Mesothelial cell of epicardium (in vitro differentiated cells): ENCODE results near the gene NEUROG2. TPM values are rescaled to one million over a fixed set of nuclear protein-coding genes. Genes with fewer than 3 reads are reported as not detected.

ENCODE experiments used
- DNase-seq, 2 experiments: peaks; one replicate each; pipeline ENCODE4 v3.0.0; 2021; ENCODE audit warnings: low spot score in 2 of 2; ENCODE audit not compliant: unreplicated experiment in 2 of 2
- H3K27ac Mint-ChIP-seq: 2 replicates; pipeline ENCODE4 v1.8.0; 2021; ENCODE audit warnings: mixed read lengths
- H3K27me3 Mint-ChIP-seq: 2 replicates; pipeline ENCODE4 v1.8.0; 2021; ENCODE audit warnings: low read depth, mixed read lengths
- H3K36me3 Mint-ChIP-seq: 2 replicates; pipeline ENCODE4 v1.8.0; 2021; ENCODE audit warnings: mixed read lengths
- H3K4me1 Mint-ChIP-seq: 2 replicates; pipeline ENCODE4 v1.8.0; 2021; ENCODE audit warnings: mixed read lengths
- H3K4me3 Mint-ChIP-seq: 2 replicates; pipeline ENCODE4 v1.8.0; 2021; ENCODE audit warnings: mild to moderate bottlenecking, moderate library complexity, mixed read lengths
- H3K9me3 Mint-ChIP-seq: 2 replicates; pipeline ENCODE4 v1.8.0; 2021; ENCODE audit warnings: mixed read lengths
- total RNA-seq: library from RNA; stranded (reverse); gene quantifications from 3 replicates; pipeline ENCODE4 v1.2.1, GENCODE V29; 2021
- TF ChIP-seq, protein P1 (sequence below): fragments of 200-600 bp; sonication (generic); IDR thresholded peaks from one replicate; pipeline ENCODE4 v1.5.0; 2021; ENCODE audit warnings: antibody characterized with exemption; ENCODE audit not compliant: unreplicated experiment

NEUROG2 gene
- not detected in 3 replicates for total RNA-seq

- Mint-ChIP-seq H3K4me3 (peak within 1 kb of the TSS; percentile 76), H3K27ac (peak within 1 kb of the TSS; percentile 11), H3K9me3 (peaks cover 2% of the 10 kb centered on the region)
Measured at GRCh38 chr4:112516066-112516470, at the start of gene NEUROG2. Gene NEUROG2, minus strand, starts transcription at chr4:112516180. Its CDS starts 705 bp downstream, at chr4:112515475.

GRCh38 chr4:112564706-112565270 is 48.8 kb upstream of the NEUROG2 start:
- no peaks in the 10 kb centered on the region for H3K27me3 Mint-ChIP-seq
- TF ChIP-seq, protein P1, sequence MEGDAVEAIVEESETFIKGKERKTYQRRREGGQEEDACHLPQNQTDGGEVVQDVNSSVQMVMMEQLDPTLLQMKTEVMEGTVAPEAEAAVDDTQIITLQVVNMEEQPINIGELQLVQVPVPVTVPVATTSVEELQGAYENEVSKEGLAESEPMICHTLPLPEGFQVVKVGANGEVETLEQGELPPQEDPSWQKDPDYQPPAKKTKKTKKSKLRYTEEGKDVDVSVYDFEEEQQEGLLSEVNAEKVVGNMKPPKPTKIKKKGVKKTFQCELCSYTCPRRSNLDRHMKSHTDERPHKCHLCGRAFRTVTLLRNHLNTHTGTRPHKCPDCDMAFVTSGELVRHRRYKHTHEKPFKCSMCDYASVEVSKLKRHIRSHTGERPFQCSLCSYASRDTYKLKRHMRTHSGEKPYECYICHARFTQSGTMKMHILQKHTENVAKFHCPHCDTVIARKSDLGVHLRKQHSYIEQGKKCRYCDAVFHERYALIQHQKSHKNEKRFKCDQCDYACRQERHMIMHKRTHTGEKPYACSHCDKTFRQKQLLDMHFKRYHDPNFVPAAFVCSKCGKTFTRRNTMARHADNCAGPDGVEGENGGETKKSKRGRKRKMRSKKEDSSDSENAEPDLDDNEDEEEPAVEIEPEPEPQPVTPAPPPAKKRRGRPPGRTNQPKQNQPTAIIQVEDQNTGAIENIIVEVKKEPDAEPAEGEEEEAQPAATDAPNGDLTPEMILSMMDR, result no peak
- H3K27ac Mint-ChIP-seq, result no peak overlapping the region
- H3K4me1 Mint-ChIP-seq, result no peaks in the 10 kb centered on the region
- H3K4me3 Mint-ChIP-seq, result no peak overlapping the region
- H3K36me3 Mint-ChIP-seq, result peaks cover 10% of the 10 kb centered on the region
- DNase-seq, result no peak
- peaks cover 7% of the 10 kb centered on the region for H3K9me3 Mint-ChIP-seq

More at GRCh38 chr4:112516066-112516470, at the start of gene NEUROG2:
- H3K36me3 Mint-ChIP-seq, result no peaks in the 10 kb centered on the region
- H3K27me3 Mint-ChIP-seq, result peaks cover 97% of the 10 kb centered on the region
- TF ChIP-seq, protein P1, result no peak
- DNase-seq, result no peak
- peaks cover 30% of the 10 kb centered on the region for H3K4me1 Mint-ChIP-seq

- peaks cover 10% of the 10 kb centered on the region for H3K36me3 Mint-ChIP-seq
- no peaks in the 10 kb centered on the region for H3K27me3 Mint-ChIP-seq
- H3K9me3 Mint-ChIP-seq, result peaks cover 7% of the 10 kb centered on the region
- TF ChIP-seq, protein P1, result no peak
- H3K27ac Mint-ChIP-seq, result no peak overlapping the region
- no peak for DNase-seq
- H3K4me1 Mint-ChIP-seq, result no peaks in the 10 kb centered on the region
- H3K4me3 Mint-ChIP-seq, result no peak overlapping the region
Measured at GRCh38 chr4:112563431-112564200, 47.6 kb upstream of the NEUROG2 start.

DNA sequence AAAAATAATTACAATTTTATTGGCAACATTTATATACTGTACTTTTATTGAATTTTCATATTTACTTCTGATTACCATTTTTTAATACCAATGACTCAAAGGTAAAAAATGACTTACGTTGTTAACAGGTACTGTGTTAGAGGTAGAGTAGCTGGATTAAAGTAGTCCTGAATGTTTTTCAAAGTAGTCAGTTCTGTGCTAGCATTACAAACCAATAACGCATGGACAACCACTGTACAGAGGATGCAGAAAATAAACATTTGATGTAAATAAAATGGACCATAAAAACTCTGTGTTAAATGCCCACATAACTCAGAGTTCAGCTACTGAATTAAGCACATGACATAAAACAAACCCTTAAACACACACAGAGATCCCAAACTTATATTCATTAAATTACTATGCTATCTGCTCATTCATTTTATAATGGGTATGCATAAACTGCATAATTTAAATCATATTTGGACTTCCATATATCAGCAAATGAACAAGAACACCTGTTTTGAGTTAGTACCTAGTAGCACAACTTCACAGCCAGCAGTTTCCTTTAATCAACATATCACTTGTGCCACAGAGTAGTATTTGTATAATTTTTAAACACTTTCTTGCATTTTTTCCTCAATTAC is 46.4 kb upstream of the NEUROG2 start:
- Mint-ChIP-seq H3K9me3 (no peaks in the 10 kb centered on the region), H3K27me3 (no peaks in the 10 kb centered on the region)
- TF ChIP-seq, protein P1, result no peak

DNA sequence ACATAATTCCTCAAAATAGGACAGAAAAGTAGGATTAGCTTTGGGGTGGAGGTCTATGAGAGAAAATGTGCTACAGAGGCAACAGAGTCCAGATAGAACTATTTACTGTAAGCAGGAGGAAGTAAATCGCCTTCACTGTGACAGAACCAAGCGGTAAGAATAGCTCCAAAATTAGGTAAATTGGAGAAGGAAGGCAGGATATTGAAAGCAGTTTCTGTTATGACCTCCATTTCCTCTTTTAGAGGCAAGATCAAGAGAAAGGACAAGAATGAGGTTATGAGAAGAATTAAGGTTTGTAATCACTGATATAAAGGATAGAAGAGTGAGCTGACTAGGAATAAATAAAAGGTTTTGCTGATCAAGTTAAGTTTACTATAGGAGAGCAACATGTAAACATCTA is 44.1 kb upstream of the NEUROG2 start:
- TF ChIP-seq, protein P1, result no peak
- no peak for DNase-seq
- Mint-ChIP-seq H3K27me3 (no peaks in the 10 kb centered on the region), H3K4me1 (no peaks in the 10 kb centered on the region), H3K27ac (no peak overlapping the region), H3K36me3 (no peaks in the 10 kb centered on the region), H3K9me3 (no peaks in the 10 kb centered on the region), H3K4me3 (no peak overlapping the region)

More for the DNA sequence above, 46.4 kb upstream of the NEUROG2 start:
- H3K4me1 Mint-ChIP-seq, result no peaks in the 10 kb centered on the region
- H3K27ac Mint-ChIP-seq, result no peak overlapping the region
- no peak overlapping the region for H3K4me3 Mint-ChIP-seq
- peaks cover 9% of the 10 kb centered on the region for H3K36me3 Mint-ChIP-seq
- DNase-seq, result no peak
